GM19467 (cell line): ENCODE data around the gene AHSG.

Experiments used
- ATAC-seq: cut with Tn5 transposase; IDR thresholded peaks from one replicate; pipeline ENCODE4 v1.9.1; 2021; ENCODE audit warnings: mild to moderate bottlenecking, moderate library complexity; ENCODE audit not compliant: unreplicated experiment

The AHSG gene

GRCh38 chr3:186639778-186640472, 27.1 kb downstream of the AHSG start, which contains the start of gene FETUB:
FETUB (plus strand) TSS chr3:186640399; CDS start chr3:186640461, 62 bp downstream.
- ATAC-seq, result no peak

GRCh38 chr3:186640473-186640818, 27.6 kb downstream of the AHSG start:
- ATAC-seq, result no peak

GRCh38 chr3:186640929-186641328, 28.1 kb downstream of the AHSG start:
- no peak for ATAC-seq

- ATAC-seq, result no peak
Measured at GRCh38 chr3:186642014-186642413, 29.2 kb downstream of the AHSG start.

- ATAC-seq, result no peak
Measured at GRCh38 chr3:186643493-186643892, 30.6 kb downstream of the AHSG start.

GRCh38 chr3:186644683-186645082, 31.8 kb downstream of the AHSG start:
- ATAC-seq, result no peak

- ATAC-seq, result no peak
Measured at GRCh38 chr3:186646106-186646505, 33.2 kb downstream of the AHSG start.

GRCh38 chr3:186646841-186647240, 34.0 kb downstream of the AHSG start:
- ATAC-seq, result no peak

- ATAC-seq, result no peak
Measured at GRCh38 chr3:186648851-186649250, 36.0 kb downstream of the AHSG start.

- ATAC-seq, result no peak
Measured at GRCh38 chr3:186651678-186652215, 38.9 kb downstream of the AHSG start.

GRCh38 chr3:186653080-186653707, 40.3 kb downstream of the AHSG start:
- ATAC-seq, result peak; percentile 94

- no peak for ATAC-seq
Measured at GRCh38 chr3:186653984-186654383, 41.1 kb downstream of the AHSG start.

- ATAC-seq, result no peak
Measured at GRCh38 chr3:186663361-186664118, 50.7 kb downstream of the AHSG start.

GRCh38 chr3:186664119-186664495, 51.2 kb downstream of the AHSG start:
- no peak for ATAC-seq

GRCh38 chr3:186664506-186664905, 51.6 kb downstream of the AHSG start:
- no peak for ATAC-seq

GRCh38 chr3:186665625-186666188, 52.8 kb downstream of the AHSG start, which contains the start of gene HRG:
HRG (plus strand) TSS chr3:186666014; CDS start chr3:186666032, 18 bp downstream.
- ATAC-seq, result no peak

- ATAC-seq, result no peak
Measured at GRCh38 chr3:186668426-186668825, 55.6 kb downstream of the AHSG start.

- no peak for ATAC-seq
Measured at GRCh38 chr3:186669378-186670084, 56.7 kb downstream of the AHSG start.

GRCh38 chr3:186670155-186670554, 57.3 kb downstream of the AHSG start:
- ATAC-seq, result no peak
